ENCODE results near the gene CDK17. TPM values are rescaled to one million over a fixed set of nuclear protein-coding genes. Genes with fewer than 3 reads are reported as not detected.

The CDK17 gene
- total and polyA plus RNA-seq, 2 donors = 32.9 to 49.2 TPM

GRCh38 chr12:96297504-96297903, 102.7 kb downstream of the CDK17 start:
- no peaks in the 10 kb centered on the region for H3K9me3 ChIP-seq (ENCODE audit: control insufficient read depth in 2 of 2, insufficient read depth in 1 of 2, low read length in 1 of 2)
- H3K27me3 ChIP-seq (ENCODE audit: control insufficient read depth in 2 of 2, insufficient read depth in 1 of 2, low read length in 1 of 2) = no peaks in the 10 kb centered on the region
- 95% methylated on average over 4 of the region's 4 CpGs for WGBS
- DNase-seq (ENCODE audit: low read depth in 6 of 9, low spot score in 9 of 9) = no peak
- H3K27ac ChIP-seq (ENCODE audit: low read depth in 1 of 2, low read length in 1 of 2) = no peak overlapping the region
- peaks cover 3 to 34% of the 10 kb centered on the region in 2 donors for H3K36me3 ChIP-seq (ENCODE audit: control insufficient read depth in 2 of 2, insufficient read depth in 2 of 2, low read length in 1 of 2)
- H3K4me1 ChIP-seq (ENCODE audit: control insufficient read depth in 2 of 2, insufficient read depth in 2 of 2, low read length in 2 of 2) = no peaks in the 10 kb centered on the region
- H3K4me3 ChIP-seq (ENCODE audit: low read length in 2 of 2) = no peak overlapping the region

- H3K9me3 ChIP-seq (ENCODE audit: control insufficient read depth in 2 of 2, insufficient read depth in 1 of 2, low read length in 1 of 2) = no peaks in the 10 kb centered on the region
- 95% methylated on average over 6 of the region's 6 CpGs for WGBS
- H3K27ac ChIP-seq (ENCODE audit: low read depth in 1 of 2, low read length in 1 of 2) = no peak overlapping the region
- peaks cover 3 to 39% of the 10 kb centered on the region in 2 donors for H3K36me3 ChIP-seq (ENCODE audit: control insufficient read depth in 2 of 2, insufficient read depth in 2 of 2, low read length in 1 of 2)
- no peak for DNase-seq (ENCODE audit: low read depth in 6 of 9, low spot score in 9 of 9)
- H3K4me1 ChIP-seq (ENCODE audit: control insufficient read depth in 2 of 2, insufficient read depth in 2 of 2, low read length in 2 of 2) = no peaks in the 10 kb centered on the region
- H3K4me3 ChIP-seq (ENCODE audit: low read length in 2 of 2) = no peak overlapping the region
- H3K27me3 ChIP-seq (ENCODE audit: control insufficient read depth in 2 of 2, insufficient read depth in 1 of 2, low read length in 1 of 2) = no peaks in the 10 kb centered on the region
Observed at GRCh38 chr12:96295532-96296160, 104.6 kb downstream of the CDK17 start.

- Histone ChIP-seq H3K9me3 (ENCODE audit: control insufficient read depth in 2 of 2, insufficient read depth in 1 of 2, low read length in 1 of 2) (no peaks in the 10 kb centered on the region), H3K4me1 (ENCODE audit: control insufficient read depth in 2 of 2, insufficient read depth in 2 of 2, low read length in 2 of 2) (no peaks in the 10 kb centered on the region), H3K27ac (ENCODE audit: low read depth in 1 of 2, low read length in 1 of 2) (no peak overlapping the region), H3K4me3 (ENCODE audit: low read length in 2 of 2) (no peak overlapping the region), H3K36me3 (ENCODE audit: control insufficient read depth in 2 of 2, insufficient read depth in 2 of 2, low read length in 1 of 2) (peaks cover 3 to 35% of the 10 kb centered on the region in 2 donors), H3K27me3 (ENCODE audit: control insufficient read depth in 2 of 2, insufficient read depth in 1 of 2, low read length in 1 of 2) (no peaks in the 10 kb centered on the region)
- WGBS = 54% methylated on average over 3 of the region's 3 CpGs
- DNase-seq (ENCODE audit: low read depth in 6 of 9, low spot score in 9 of 9) = no peak
Observed at GRCh38 chr12:96294831-96295230, 105.4 kb downstream of the CDK17 start.

GRCh38 chr12:96293093-96293492, 107.1 kb downstream of the CDK17 start:
- no peak for DNase-seq (ENCODE audit: low read depth in 6 of 9, low spot score in 9 of 9)
- H3K9me3 ChIP-seq (ENCODE audit: control insufficient read depth in 2 of 2, insufficient read depth in 1 of 2, low read length in 1 of 2) = no peaks in the 10 kb centered on the region
- no peak overlapping the region for H3K4me3 ChIP-seq (ENCODE audit: low read length in 2 of 2)
- H3K27ac ChIP-seq (ENCODE audit: low read depth in 1 of 2, low read length in 1 of 2) = no peak overlapping the region
- 99% methylated on average over 2 of the region's 2 CpGs for WGBS
- H3K27me3 ChIP-seq (ENCODE audit: control insufficient read depth in 2 of 2, insufficient read depth in 1 of 2, low read length in 1 of 2) = no peaks in the 10 kb centered on the region
- H3K36me3 ChIP-seq (ENCODE audit: control insufficient read depth in 2 of 2, insufficient read depth in 2 of 2, low read length in 1 of 2) = peaks cover 4 to 40% of the 10 kb centered on the region in 2 donors
- no peaks in the 10 kb centered on the region for H3K4me1 ChIP-seq (ENCODE audit: control insufficient read depth in 2 of 2, insufficient read depth in 2 of 2, low read length in 2 of 2)

GRCh38 chr12:96289067-96289466, 111.2 kb downstream of the CDK17 start:
- WGBS = 98% methylated on average over 5 of the region's 5 CpGs

GRCh38 chr12:96285158-96285557, 115.1 kb downstream of the CDK17 start:
- H3K4me3 ChIP-seq (ENCODE audit: low read length in 2 of 2) = no peak overlapping the region
- peaks cover 23 to 68% of the 10 kb centered on the region in 2 donors for H3K36me3 ChIP-seq (ENCODE audit: control insufficient read depth in 2 of 2, insufficient read depth in 2 of 2, low read length in 1 of 2)
- no peaks in the 10 kb centered on the region for H3K9me3 ChIP-seq (ENCODE audit: control insufficient read depth in 2 of 2, insufficient read depth in 1 of 2, low read length in 1 of 2)
- H3K27me3 ChIP-seq (ENCODE audit: control insufficient read depth in 2 of 2, insufficient read depth in 1 of 2, low read length in 1 of 2) = no peaks in the 10 kb centered on the region
- H3K4me1 ChIP-seq (ENCODE audit: control insufficient read depth in 2 of 2, insufficient read depth in 2 of 2, low read length in 2 of 2) = no peaks in the 10 kb centered on the region
- H3K27ac ChIP-seq (ENCODE audit: low read depth in 1 of 2, low read length in 1 of 2) = no peak overlapping the region
- no peak for DNase-seq (ENCODE audit: low read depth in 6 of 9, low spot score in 9 of 9)

More at GRCh38 chr12:96289067-96289466, 111.2 kb downstream of the CDK17 start:
- Histone ChIP-seq H3K36me3 (ENCODE audit: control insufficient read depth in 2 of 2, insufficient read depth in 2 of 2, low read length in 1 of 2) (peaks cover 11 to 51% of the 10 kb centered on the region in 2 donors), H3K4me1 (ENCODE audit: control insufficient read depth in 2 of 2, insufficient read depth in 2 of 2, low read length in 2 of 2) (no peaks in the 10 kb centered on the region), H3K4me3 (ENCODE audit: low read length in 2 of 2) (no peak overlapping the region), H3K9me3 (ENCODE audit: control insufficient read depth in 2 of 2, insufficient read depth in 1 of 2, low read length in 1 of 2) (no peaks in the 10 kb centered on the region), H3K27me3 (ENCODE audit: control insufficient read depth in 2 of 2, insufficient read depth in 1 of 2, low read length in 1 of 2) (no peaks in the 10 kb centered on the region), H3K27ac (ENCODE audit: low read depth in 1 of 2, low read length in 1 of 2) (no peak overlapping the region)
- no peak for DNase-seq (ENCODE audit: low read depth in 6 of 9, low spot score in 9 of 9)

GRCh38 chr12:96274331-96274730, 125.9 kb downstream of the CDK17 start:
- H3K27me3 ChIP-seq (ENCODE audit: control insufficient read depth in 2 of 2, insufficient read depth in 1 of 2, low read length in 1 of 2) = no peaks in the 10 kb centered on the region
- no peak for DNase-seq (ENCODE audit: low read depth in 6 of 9, low spot score in 9 of 9)
- peaks cover 13 to 45% of the 10 kb centered on the region in 2 donors for H3K36me3 ChIP-seq (ENCODE audit: control insufficient read depth in 2 of 2, insufficient read depth in 2 of 2, low read length in 1 of 2)
- H3K4me1 ChIP-seq (ENCODE audit: control insufficient read depth in 2 of 2, insufficient read depth in 2 of 2, low read length in 2 of 2) = no peaks in the 10 kb centered on the region
- H3K4me3 ChIP-seq (ENCODE audit: low read length in 2 of 2) = no peak overlapping the region
- no peak overlapping the region for H3K27ac ChIP-seq (ENCODE audit: low read depth in 1 of 2, low read length in 1 of 2)
- H3K9me3 ChIP-seq (ENCODE audit: control insufficient read depth in 2 of 2, insufficient read depth in 1 of 2, low read length in 1 of 2) = no peaks in the 10 kb centered on the region

- Histone ChIP-seq H3K4me3 (ENCODE audit: low read length in 2 of 2) (no peak overlapping the region), H3K4me1 (ENCODE audit: control insufficient read depth in 2 of 2, insufficient read depth in 2 of 2, low read length in 2 of 2) (no peaks in the 10 kb centered on the region), H3K27me3 (ENCODE audit: control insufficient read depth in 2 of 2, insufficient read depth in 1 of 2, low read length in 1 of 2) (no peaks in the 10 kb centered on the region), H3K27ac (ENCODE audit: low read depth in 1 of 2, low read length in 1 of 2) (no peak overlapping the region), H3K36me3 (ENCODE audit: control insufficient read depth in 2 of 2, insufficient read depth in 2 of 2, low read length in 1 of 2) (peaks cover 13 to 54% of the 10 kb centered on the region in 2 donors), H3K9me3 (ENCODE audit: control insufficient read depth in 2 of 2, insufficient read depth in 1 of 2, low read length in 1 of 2) (no peaks in the 10 kb centered on the region)
- DNase-seq (ENCODE audit: low read depth in 6 of 9, low spot score in 9 of 9) = no peak
- 92% methylated on average over 8 of the region's 8 CpGs for WGBS
Observed at GRCh38 chr12:96271469-96272199, 128.6 kb downstream of the CDK17 start.

GRCh38 chr12:96266238-96266637, 134.0 kb downstream of the CDK17 start:
- WGBS = 92% methylated on average over 2 of the region's 2 CpGs
- DNase-seq (ENCODE audit: low read depth in 6 of 9, low spot score in 9 of 9) = no peak
- H3K4me1 ChIP-seq (ENCODE audit: control insufficient read depth in 2 of 2, insufficient read depth in 2 of 2, low read length in 2 of 2) = no peaks in the 10 kb centered on the region
- no peak overlapping the region for H3K4me3 ChIP-seq (ENCODE audit: low read length in 2 of 2)
- no peaks in the 10 kb centered on the region for H3K27me3 ChIP-seq (ENCODE audit: control insufficient read depth in 2 of 2, insufficient read depth in 1 of 2, low read length in 1 of 2)
- no peak overlapping the region for H3K27ac ChIP-seq (ENCODE audit: low read depth in 1 of 2, low read length in 1 of 2)
- peaks cover 16 to 66% of the 10 kb centered on the region in 2 donors for H3K36me3 ChIP-seq (ENCODE audit: control insufficient read depth in 2 of 2, insufficient read depth in 2 of 2, low read length in 1 of 2)
- H3K9me3 ChIP-seq (ENCODE audit: control insufficient read depth in 2 of 2, insufficient read depth in 1 of 2, low read length in 1 of 2) = no peaks in the 10 kb centered on the region
